Ureter (tissue), 1 donor: ENCODE data around the gene LRRC3. TPM values are rescaled to one million over a fixed set of nuclear protein-coding genes. Genes with fewer than 3 reads are reported as not detected.

Experiments used
- DNase-seq: peaks from one replicate; pipeline ENCODE4 v3.0.0-alpha.2; 2020; ENCODE audit warnings: low spot score
- total RNA-seq: library from RNA; stranded (reverse); gene quantifications from one replicate; pipeline ENCODE4 v1.2.4, GENCODE V29; 2023
- donor health status: DM: yes; HTN: yes; CAD: no.

LRRC3 gene
- total RNA-seq, 1 donor from 2014 or later, result 3.8 TPM

DNA sequence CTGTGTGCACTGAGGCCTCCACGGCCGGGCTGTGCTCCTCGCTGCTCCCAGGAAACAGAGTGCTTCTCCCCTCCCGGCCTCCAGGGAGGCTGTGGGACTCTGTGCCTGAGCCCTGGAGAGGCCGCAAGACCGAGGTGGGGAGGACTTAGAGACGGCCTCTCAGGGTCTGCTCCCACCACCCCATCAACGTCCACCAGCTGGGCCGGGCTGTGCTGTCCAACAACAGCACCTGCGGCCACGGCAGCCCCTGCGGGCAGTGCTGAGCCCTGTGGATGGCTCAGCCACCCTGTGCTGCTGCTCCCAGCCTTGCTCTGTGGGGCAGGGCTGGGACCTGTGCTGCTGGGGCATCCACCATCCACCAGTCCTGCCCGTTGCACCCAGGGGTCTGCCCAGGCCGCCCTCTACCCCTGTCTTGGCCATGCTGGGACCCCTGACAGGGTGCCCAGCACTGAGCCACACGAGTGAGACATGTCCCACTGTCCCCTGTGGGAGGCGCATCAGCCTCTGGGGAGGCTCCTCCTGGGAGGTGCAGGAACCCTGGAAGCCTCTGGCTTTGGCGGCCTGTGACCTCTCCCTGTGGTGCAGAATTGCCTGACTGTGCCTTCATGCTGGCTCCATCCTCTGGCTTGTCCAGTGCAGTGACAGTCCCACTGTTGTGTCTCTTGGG is 31.2 kb upstream of the LRRC3 start:
- DNase-seq, result no peak

DNA sequence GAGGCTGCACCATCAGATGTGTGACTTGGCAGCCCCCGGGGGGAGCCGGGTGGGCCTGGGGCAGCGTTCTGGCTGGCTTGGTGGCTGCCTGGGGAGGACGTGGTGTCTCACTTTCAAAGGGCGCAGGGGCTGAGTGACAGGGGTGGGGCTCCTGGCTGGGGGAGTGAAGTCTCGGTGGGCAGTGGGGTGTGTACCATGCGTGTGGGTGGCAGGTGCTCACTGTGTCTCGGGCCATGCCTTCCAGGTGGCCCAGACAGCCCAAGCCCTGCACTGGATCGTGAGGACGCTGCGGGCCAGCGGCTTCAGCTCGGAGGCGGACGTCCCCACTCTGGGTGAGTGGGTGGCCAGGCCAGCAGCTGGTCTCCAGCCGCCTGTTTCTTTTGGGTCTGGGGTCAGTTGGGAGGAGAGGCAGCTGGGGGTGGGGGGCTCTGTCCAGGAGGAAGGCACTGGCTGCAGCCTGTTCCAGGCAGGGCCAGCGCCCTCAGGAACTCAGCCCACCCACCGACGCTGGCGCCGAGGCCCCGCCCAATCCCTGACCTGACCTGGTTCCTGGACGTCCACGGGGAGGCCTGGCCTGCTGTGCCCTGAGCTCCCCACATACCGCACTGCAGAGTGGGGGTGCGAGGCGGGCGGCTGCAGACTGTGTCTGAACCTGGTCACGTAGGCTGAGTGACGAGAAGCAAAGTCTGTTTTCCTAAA is 30.6 kb upstream of the LRRC3 start:
- DNase-seq, result peak; percentile 38

DNA sequence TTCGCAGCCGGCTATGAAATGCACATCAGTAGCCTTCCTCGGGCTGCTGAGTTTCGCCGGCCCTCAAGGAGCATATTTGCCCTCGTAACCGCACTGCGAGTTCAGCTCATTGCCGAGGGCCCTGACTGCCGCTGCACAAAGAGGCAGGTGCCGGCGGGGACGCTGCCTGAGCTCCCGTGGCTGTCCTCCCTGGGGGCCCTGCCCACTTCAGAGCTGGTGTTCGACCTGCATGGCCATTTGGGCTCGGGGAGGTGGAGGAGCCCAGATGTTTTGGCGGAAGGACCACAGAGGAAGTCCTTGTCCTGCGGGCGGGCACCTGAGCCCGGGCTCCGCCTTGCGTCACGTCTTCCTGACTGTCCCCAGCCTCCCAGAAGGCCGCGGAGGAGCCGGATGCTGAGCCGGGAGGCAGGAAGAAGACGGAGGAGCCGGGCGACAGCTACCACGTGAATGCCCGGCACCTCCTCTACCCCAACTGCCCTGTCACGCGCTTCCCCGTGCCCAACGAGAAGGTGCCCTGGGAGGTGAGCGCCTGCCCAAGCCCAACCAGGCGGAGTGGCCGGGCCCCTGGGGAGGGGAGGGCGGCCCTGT is 29.9 kb upstream of the LRRC3 start:
- peak; percentile 40 for DNase-seq

DNA sequence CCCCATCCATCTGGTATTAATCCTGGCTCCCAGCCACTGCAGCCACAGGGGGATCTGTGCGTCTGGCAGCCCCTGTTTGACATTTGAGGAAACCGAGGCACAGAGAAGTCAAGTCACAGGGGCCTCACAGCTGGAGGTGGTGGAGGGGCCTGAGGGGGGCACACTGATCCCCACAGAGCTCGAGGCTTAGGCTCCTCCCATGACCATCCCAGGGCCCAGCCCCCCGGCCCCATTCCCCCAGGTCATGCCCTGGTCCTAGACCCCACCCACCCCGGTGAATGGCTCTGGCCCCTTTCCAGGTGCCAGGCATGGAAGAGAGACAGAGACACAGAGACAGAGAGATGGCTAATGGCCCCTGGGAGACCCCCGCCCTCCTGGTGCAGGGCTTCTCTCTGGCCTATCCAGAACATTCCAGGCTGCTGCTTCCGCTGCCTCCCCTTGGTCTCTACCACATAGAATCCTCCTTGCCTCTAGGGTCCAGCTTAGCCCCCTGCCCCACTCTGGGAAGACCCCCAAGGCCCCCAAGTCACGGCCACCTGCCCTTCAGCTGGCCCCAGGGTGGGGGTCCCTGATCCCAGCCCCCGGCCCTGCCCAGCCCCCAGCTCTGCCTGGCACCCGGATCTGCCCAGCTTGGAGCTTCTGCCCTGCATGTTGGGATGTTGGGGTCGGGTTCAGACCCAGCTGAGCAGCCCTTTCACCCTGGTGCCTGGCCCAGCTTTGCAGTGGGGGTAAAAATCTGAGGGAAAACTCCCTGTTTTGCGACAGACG is 29.2 kb upstream of the LRRC3 start:
- peak; percentile 38 for DNase-seq

DNA sequence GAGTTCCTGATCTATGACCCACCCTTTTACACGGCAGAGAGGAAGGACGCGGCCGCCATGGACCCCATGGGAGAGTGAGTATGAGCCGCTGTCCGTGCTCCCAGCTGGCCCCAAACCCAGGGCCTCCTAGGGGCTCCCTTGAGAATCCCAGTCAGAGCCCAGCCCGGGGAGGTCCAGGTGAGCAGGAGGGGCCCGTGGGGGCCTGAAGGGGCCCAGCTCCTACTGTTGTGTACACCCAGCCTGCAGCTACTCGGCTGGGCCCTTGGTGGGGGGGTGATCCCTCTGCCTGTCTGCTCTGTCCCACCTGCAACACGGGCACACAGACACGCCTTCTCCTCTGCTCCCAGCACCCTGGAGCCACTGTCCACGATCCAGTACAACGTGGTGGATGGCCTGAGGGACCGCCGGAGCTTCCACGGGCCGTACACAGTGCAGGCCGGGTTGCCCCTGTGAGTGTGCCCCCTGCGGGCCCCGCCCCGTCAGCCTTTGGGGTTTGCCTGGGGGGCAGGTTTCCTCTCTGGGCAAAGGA is 28.6 kb upstream of the LRRC3 start:
- peak; percentile 37 for DNase-seq

DNA sequence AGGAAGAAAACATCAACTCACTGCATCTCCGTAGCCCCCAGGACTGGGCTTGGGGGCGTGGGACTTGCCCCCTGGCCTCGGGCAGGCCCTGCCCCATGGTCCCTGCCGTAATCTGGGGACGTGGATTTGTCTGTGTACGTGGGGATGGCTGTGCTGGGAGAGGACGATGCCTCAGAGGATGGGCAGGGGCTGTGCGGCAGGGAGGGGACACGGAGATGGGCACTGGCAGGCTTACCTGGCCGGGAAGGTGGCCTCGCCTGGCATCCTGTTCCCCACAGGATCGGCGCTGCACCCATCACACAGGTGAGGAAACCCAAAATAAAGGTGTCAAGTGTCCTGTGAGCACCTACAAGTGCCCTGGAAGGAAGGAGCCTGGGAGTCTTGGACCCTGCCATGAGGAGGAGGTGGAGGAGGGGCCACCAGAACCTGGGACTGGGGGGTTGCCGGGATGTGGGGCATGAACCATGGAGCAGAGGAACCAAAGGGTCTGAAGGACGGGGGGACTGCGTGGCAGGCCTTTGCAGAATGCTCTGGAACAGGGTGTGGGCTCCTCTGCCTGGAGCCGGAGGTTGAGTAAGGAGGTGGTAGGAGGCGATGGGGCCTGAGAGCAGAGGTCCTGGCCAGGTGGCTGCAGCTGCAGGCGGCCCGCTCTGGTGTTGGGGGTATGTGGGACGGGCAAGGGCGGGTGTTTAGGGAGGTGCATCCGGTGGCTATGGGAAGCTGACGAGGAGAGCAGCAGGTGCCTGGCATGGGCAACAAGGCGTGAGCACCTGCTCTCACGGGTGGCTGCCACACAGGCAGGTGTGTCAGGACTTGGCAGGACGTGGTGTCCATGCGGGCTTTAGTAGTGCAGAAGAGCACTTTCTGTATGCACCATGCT is 27.8 kb upstream of the LRRC3 start:
- DNase-seq, result peak; percentile 31

DNA sequence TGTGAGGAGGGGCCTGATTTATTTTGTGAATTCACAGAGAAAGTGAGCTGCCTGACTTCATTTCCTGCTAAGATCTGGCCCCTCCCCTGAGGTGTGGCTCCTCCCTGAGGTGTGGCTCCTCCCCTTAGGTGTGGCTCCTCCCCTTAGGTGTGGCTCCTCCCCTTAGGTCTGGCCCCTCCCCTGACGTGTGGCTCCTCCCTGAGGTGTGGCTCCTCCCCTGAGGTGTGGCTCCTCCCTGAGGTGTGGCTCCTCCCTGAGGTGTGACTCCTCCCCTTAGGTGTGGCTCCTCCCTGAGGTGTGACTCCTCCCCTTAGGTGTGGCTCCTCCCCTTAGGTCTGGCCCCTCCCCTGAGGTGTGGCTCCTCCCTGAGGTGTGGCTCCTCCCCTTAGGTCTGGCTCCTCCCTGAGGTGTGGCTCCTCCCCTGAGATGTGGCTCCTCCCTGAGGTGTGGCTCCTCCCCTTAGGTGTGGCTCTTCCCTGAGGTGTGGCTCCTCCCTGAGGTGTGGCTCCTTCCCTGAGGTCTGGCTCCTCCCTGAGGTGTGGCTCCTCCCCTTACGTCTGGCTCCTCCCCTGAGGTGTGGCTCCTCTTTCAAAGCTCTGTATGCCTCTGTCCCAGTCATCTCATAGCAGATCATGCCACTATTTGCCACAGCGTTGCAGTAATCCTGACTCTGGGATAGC is 26.9 kb upstream of the LRRC3 start:
- peak; percentile 40 for DNase-seq

DNA sequence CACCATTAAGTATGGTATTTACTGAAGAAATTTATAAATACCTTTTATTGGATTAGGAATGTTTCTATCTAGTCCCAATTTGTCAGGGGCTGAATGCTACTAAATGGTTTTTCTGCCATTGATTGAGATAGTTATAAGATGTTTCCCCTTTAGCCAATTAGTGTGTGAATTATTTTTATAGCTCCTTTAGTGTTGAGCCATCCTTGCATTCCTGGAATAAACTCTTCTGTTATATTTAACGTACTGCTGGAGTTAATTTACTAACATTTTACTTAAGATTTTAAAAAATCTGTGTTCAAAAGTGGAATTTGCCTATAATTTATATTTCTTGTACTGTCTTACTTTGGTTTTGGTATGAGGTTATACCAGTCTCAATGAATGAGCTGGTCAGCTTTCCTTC is 25.4 kb upstream of the LRRC3 start:
- no peak for DNase-seq

DNA sequence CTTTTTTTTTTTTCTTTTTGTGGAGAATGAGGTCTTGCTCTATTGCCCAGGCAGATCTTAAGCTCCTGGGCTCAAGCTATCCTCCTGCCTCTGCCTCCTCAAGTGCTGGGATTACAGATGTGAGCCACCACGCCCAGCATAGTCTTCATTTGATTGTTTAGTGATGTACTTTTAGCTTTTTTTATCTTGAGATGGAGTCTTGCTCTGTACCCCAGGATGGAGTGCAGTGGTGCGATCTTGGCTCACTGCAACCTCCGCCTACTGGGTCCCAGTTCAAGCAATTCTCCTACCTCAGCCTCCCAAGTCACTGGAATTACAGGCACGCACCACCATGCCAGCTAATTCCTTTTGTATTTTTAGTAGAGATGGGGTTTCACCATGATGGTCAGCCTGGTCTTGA is 24.0 kb upstream of the LRRC3 start:
- no peak for DNase-seq

DNA sequence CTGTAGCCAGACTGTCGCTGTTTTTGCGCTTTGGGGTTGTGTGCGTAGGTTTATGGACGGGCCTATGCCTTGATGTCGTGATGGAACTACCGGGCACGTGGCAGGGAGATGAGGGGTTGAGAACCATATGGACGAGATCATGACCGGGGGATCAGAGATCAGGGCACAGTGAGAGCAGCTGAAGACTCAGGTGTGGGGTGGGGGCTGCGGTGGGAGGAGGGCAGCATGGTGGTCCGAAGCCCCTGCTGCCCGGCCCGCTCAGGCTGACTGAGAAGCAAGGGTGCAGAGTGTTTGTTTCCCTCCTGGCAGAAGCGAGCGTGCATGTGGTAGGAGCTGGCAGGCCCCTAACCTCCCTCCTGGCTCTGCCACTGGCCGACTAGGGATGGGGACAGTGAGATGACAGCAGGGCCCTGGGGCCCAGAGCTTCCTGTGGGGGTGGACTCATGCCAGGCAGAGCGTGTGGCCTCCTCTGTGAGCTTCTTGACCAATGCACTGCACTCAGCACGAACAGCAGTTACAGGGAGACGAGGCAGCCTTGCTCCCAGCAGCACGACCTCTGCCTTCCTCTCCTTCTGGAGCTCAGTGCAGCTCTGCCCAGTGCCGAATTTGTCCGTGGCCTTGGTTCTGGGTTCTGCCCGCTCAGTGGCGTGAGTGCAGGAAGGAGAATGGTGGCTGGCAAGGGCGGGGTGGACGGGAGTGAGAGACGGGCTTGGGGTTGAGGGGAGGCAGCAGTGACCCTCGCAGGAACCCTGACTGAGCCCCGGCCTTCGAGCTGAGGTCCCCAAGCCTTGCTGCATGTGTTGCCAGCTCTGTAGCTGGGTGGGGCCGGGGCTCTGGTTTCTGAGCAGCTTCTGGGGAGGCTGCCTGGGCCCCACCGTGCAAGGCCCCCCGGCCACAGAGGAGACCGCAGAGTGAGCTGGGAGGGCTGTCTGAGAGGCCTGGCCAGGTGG is 22.2 kb upstream of the LRRC3 start:
- no peak for DNase-seq

DNA sequence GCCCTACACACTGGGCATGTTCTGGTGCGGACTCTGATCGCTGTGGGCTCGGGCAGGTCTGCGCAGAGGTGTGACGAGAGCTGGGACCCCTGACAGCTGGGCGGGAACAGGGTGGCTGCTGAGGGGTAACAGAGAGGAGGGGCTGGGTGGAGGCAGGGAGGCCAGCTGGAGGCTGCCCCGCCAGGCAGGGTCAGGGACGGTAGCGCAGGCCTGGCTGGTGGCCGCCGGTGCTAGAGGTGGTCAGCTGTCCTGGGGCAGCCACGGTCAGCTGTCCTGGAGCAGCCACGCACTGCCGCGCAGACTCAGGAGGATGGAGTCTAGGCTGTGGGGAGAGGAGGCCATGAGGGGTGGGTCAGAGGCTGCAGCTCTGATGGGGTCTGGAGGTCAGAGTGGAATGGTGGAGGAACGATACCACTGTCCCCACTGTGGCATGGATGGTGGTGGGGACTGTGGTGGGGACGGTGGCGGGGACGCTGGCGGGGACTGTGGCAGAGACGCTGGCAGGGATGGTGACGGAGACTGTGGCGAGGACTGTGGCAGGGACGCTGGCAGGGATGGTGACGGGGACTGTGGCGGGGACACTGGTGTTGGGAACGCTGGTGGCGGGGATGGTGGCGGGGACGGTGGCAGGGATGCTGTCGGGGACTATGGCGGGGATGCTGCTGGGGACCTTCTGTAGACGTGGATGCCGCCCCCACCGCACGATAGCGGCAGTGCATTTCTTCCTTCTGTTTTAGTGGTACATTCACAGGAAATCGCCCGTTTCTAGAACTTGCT is 21.3 kb upstream of the LRRC3 start:
- DNase-seq, result peak; percentile 34

DNA sequence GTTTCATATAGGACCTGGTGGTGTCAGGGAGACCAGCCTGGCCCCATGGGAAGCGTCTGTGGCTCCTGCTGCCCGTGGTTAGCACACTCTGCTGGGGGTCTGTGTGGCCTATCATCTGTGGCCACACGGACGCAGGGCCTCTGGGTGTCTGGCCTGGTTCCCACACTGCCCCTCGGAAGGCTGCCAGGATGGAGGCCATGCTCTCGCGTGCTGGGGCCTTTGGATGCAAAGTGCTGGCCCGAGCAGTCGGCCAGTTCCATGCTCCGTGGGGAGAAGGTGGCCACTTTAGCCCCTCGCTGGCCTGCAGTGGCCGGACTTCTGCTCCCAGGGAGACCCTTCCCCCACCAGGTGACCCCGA is 20.8 kb upstream of the LRRC3 start:
- peak; percentile 28 for DNase-seq

DNA sequence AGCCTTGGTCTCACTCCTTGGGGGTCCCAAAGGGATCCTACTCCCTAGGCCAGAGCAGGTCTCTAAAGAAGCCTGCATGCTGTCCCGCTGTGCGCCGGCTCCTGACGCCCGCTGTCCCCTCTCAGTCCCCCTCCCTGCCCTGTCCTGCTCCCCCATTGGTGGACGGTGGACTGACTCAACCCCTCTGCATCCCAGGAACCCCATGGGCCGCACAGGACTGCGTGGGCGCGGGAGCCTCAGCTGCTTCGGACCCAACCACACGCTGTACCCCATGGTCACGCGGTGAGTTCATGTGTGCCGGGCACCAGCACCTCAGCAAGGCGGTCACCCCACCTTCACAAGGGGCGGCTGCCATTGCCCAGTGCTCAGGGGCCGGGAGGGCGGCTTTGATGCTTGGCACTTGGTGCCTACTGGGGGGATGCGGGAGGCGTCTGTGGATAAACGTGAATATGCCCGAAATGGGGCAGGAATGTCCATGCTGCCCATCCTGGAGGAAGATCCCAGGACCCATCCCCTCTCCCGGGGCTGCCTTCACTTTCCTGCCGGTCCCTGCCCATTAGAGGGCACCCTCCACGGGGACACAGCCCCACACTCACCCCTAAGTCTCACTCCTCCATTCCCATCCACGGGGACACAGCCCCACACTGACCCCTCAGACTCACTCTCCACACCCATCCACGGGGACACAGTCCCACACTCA is 20.2 kb upstream of the LRRC3 start:
- DNase-seq, result peak; percentile 36

DNA sequence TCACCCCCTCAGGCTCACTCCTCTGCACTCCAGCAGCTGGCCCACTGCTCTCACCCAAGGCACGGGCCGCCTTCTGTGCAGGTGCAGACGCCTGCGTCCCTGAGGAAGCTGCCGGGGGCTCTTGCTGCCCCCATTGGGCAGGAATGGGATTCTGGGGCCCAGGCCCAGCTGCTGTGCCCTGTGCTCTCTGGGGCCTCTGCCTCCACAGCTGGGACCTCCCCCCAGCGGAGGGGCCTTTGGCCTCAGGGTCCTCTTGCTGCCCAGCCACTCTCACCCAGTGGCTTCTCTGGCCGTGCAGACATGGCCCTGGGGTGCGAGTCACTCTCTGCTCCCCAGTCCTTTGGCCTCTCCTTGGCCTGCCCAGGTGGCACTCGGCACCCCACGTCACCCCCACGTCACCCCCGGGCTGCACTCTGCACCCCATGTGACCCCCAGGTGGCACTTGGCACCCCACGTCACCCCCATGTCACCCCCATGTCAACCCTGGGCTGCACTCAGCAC is 19.1 kb upstream of the LRRC3 start:
- DNase-seq, result no peak

DNA sequence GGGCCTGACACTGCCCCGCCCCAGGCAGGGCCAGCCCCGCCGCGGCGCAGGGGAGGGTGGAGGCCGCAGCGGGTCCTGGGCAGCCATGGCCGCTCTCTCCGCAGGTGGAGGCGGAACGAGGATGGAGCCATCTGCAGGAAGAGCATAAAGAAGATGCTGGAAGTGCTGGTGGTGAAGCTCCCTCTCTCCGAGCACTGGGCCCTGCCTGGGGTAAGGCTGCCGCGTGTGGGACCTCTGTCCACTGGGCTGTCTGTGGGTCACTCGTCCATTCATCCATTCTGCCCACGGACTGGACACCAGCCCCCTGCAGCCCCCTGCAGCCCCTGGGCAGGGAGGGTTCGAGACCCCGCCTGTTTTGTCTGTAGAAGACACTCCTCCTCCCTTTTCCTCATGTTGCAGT is 18.4 kb upstream of the LRRC3 start:
- DNase-seq, result no peak

DNA sequence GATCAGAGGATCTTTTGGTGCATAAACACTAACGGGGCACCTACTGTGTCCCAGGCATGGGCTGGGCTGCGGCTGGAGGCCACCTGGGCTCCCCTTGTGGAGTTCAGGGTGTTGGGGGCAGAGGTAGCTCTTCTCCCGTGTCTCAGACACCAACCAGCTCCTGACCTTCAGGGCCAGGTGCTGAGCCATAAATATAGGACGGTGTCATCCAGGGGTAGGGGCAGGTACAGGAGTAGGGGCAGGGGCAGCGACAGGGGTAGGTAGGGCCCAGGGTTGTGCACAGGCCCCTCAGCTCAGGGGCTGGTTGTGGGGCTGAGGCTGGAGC is 18.0 kb upstream of the LRRC3 start:
- no peak for DNase-seq

DNA sequence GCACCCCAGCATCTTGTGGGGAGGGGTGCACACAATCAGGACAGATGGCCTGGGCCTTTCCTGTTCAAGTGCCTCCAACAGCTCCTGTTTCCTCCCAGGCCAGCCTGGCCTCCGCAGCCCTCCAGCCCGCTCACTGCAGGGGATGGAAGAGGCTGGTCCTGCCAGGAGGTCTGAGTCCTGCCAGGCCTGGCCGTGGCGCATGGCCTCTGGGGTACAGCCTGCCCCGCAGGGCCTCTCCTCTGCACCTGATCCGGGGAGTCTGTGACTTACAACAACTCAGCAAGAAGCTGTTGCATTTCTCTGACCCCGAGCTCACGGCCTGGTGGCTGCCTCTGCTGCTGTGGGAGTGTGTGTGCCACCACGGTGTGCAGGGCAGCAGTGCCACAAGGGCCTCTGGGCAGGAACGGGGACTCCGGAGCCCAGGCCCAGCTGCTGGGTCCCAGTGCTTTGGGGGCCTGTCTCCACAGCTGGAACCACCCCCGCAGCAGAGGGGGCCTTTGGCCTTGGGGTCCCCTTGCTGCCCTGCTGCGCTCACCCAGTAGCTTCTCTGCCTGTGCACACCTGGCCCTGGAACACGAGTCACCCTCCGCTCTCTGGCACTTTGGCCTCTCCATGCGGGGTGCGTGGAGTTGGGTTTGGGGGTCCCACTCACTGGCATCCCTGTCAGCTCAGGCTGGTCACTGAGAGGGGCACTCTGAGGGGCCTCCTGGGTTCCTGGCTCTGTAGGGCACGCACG is 17.4 kb upstream of the LRRC3 start:
- no peak for DNase-seq
